Dermis microvascular lymphatic vessel endothelial cell (primary cell): ENCODE measurements around the gene CREB3L4. TPM values are rescaled to one million over a fixed set of nuclear protein-coding genes. Genes with fewer than 3 reads are reported as not detected.

Source experiments
- DNase-seq, 2 donors: peaks; one replicate each; pipeline versions ENCODE4 v3.0.0 to v3.0.0-alpha.2; 2010; ENCODE audit warnings: low read depth in 2 of 2
- total RNA-seq: library from RNA; depleted of rRNA; stranded (reverse); fragments of >200 nt; gene quantifications from 2 replicates; pipeline ENCODE4 v1.2.1, GENCODE V29; 2014

Gene CREB3L4
- total RNA-seq, 1 donor from 2014 or later, result 8.7 TPM

DNA sequence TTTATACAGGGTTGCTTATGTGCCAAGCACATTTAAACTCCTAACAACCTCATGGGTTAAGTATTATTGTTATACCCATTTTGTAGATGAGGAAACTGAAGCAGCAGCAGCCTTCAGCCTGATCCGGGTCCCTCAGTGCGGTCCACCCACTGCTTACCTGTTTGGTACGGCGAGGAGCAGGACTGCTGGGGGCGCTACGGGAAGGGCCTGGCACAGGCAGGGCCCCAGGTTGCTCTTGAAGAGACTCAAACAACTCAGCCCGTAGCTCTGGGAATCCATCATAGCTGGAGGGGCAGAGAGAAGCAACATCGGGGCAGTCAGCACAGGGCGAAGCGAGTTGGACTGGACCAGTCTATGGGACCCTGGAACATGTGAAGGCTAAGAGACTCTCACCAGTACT, 30.4 kb upstream of the CREB3L4 start:
- no peak for DNase-seq

GRCh38 chr1:153938996-153939395, 28.7 kb upstream of the CREB3L4 start:
- DNase-seq, result no peak

DNA sequence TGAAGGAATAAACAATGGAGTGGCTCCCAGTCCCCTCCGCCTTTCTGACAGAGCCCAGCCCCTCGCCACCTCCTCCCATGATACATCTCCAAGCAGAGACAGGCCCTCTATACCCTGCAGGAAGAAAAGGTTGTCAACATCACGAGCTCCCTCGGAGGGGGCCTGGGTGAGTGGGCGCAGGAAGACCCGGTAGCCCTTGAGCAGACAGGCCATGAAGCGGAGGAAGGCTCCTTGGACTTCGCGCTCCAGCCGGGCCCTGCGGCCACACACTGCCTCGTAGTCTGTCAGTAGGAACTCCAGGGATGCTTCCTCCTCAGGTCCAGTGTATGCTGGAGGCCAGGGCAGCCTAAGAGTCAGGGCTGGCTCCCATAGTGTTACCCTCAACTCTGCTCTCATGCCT, 28.2 kb upstream of the CREB3L4 start:
- no peak for DNase-seq

DNA sequence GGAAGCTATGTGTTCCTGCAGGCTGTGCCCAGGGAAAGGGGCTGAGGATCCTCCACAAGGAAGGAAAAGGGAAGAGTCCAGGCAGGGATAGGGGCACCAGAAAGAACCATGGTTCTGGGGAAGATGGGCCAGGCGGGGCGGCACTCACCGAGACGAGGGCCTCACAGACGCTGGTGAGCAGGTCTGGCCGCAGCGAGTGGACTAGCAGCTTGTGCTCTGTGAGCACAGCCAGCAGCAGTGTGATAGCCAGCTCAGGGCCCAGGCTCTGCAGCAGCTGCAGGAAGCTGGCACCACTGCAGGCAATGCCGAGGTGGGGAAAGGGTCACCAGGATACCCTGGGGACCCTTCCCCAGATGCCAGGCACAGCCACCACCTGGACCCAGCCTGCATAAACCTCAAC, 26.9 kb upstream of the CREB3L4 start:
- DNase-seq, result no peak

- no peak for DNase-seq
Observed at GRCh38 chr1:153941826-153942725, 25.6 kb upstream of the CREB3L4 start.

DNA sequence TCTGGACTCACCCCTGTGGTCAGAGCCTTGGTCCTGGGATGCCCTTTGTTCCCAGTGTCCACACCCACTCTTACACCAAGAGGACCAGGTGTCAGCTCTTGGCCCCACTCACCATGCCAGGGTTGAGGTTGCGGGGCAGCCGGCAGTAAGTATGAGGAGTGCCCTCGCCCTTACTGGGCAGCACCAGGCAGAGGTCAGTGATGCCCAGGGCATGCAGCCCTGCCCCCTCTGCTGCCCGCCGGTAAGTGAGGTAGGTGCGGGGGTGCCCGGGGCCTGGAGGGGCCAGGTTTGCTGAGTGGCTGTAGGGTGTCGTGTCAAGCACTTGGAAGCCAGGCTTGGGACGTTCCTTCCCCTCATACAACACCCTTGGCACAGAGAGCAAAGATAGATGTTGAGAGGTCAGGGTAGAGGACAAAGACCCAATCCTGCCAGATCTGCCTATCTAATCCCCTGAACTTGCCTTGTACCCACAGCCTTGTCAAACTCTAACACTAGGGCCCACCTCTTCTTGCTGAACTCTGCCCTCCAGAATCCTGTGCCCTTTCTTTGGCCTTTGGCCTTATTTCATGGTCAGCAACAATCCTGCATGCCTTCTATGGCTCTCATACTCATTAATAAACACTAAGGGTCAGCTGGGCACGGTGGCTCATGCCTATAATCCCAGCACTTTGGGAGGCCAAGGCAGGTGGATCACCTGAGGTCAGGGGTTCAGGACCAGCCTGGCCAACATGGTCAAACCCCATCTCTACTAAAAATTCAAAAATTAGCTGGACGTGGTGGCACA, 24.7 kb upstream of the CREB3L4 start:
- no peak for DNase-seq

- no peak for DNase-seq
Observed at GRCh38 chr1:153944005-153944826, 23.5 kb upstream of the CREB3L4 start.

DNA sequence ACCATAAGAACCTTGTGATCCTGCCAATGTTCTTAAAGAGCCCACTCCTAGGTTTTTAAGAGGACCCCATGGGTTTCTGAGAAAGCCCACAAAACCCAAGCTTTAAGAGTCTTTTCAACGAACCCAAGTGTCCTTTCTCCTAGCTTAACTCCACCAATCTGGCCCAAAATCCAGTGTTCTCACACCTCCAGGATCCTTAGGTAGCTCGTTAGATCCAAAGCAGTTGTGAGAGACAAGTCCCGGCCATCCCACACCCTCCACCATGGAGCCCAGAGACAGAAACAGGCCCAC, 22.9 kb upstream of the CREB3L4 start:
- no peak for DNase-seq

DNA sequence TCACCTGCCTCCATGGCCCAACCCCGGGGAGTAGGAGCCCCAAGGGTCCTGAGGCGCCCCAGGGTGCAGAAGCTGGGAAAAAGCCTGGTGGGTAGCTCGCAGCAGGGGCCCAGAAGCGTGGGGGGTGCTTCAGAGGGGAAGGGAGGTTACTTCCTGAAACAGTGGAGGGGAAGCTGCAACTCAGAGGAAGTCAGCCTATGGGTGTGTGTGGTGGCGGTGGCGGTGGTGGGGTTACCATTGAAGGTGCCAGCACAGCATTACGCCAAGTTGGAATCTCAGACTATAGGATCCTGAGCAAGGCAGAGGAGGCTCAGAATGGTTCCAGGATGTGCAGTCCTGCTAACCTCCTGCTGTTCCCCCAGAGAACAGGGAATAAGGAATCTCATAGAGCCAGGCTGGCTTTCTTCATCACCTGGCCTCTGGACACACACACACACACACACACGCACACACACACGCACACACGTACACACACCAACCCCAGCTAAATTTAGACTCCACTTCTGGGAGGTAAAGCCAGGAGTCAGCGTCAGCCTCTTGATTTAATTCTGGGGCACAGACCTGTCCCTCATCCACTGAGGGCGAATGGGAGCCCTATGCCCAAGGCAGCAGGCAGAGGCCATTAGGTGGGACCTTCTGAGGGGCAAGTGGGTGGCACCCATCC, 22.4 kb upstream of the CREB3L4 start:
- DNase-seq, result peak; percentile 36 to 53

DNA sequence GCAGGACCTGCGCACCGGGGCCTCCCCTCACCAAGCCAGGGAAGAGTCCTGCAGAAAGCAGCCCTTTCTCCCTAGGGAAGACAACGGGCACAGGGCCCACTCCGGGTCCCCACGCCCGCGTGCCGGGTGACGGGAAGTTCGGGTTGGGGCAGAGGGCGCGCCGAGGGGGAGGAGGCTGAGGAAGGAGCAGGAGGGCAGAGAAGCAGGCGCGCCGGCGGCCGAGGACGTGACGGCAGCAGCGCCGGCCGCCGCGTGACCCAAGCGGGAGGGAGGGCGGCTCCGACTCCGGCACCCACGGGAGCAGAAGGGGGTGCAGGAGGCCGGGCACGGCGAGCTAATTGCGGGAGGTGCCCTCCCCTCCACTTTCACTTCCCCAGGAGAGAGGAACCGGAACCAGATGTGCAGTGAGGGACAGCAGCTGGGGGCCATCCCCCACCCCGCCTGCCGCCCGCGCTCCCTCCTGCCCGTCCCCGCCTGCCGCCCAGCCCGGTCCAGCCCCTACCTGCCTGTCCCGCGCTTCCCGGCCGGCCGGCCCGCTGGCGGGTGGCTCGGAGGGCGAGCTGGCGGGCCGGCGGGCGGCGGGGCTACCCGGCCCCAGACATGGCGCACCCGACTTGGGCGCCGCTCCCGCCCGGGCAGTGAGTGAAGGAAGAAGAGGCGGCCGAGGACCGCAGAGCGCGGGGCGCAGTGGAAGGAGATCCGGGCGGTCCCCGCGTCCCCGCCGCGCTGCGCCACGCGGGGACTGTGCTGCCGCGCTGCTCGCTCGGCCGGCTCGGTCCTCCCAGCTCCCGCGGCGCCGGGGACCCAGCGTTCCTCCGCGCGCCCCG, 21.7 kb upstream of the CREB3L4 start:
- DNase-seq, result peak; percentile 56 to 83

GRCh38 chr1:153946622-153947241, 21.0 kb upstream of the CREB3L4 start, which contains the start of gene DENND4B:
DENND4B (minus strand) TSS chr1:153946718; CDS start chr1:153944374, 2,344 bp downstream.
- DNase-seq, result peak; percentile 46 to 85

- DNase-seq, result no peak
Observed at GRCh38 chr1:153951183-153951582, 16.5 kb upstream of the CREB3L4 start.

GRCh38 chr1:153951801-153952200, 15.9 kb upstream of the CREB3L4 start:
- DNase-seq, result no peak

- no peak for DNase-seq
Observed at GRCh38 chr1:153953859-153954365, 13.8 kb upstream of the CREB3L4 start.

- DNase-seq, result no peak
Observed at GRCh38 chr1:153954826-153955225, 12.9 kb upstream of the CREB3L4 start.

DNA sequence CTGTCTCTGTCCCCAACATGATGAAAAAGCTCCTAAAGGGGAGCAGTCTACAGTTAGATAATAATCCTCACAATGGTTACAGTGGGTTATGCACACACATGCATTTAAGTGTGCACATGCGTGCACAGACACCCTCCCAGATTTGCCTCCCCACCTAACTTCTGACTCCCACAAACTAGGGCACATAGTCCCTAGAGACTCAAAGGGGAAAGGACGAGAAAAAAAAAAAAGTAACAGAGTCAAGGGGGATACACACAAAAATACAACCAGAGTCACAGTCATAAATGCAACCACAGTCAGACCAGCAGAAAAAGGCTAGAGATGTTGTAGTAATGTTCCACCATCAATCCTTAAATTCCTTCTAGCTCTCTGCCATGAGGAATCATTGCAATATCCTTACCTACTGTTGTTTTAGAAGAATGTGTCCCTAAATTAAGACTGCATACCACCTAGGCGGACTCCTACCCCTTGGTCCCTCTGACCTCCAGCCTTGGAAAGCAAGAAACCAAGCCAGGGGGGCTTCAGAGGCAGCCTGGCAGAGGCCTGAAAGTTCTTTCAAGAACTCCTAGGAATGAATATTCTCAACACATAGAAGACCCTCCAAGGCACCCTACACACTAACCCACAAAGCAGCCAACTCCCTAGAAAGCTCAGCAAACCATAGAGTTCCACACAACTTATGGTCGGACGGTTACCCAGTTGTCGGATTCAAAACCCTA, 10.5 kb upstream of the CREB3L4 start:
- DNase-seq, result no peak

GRCh38 chr1:153957744-153958110, 10.0 kb upstream of the CREB3L4 start:
- DNase-seq, result peak in 1 of 2 donors; percentile 14

DNA sequence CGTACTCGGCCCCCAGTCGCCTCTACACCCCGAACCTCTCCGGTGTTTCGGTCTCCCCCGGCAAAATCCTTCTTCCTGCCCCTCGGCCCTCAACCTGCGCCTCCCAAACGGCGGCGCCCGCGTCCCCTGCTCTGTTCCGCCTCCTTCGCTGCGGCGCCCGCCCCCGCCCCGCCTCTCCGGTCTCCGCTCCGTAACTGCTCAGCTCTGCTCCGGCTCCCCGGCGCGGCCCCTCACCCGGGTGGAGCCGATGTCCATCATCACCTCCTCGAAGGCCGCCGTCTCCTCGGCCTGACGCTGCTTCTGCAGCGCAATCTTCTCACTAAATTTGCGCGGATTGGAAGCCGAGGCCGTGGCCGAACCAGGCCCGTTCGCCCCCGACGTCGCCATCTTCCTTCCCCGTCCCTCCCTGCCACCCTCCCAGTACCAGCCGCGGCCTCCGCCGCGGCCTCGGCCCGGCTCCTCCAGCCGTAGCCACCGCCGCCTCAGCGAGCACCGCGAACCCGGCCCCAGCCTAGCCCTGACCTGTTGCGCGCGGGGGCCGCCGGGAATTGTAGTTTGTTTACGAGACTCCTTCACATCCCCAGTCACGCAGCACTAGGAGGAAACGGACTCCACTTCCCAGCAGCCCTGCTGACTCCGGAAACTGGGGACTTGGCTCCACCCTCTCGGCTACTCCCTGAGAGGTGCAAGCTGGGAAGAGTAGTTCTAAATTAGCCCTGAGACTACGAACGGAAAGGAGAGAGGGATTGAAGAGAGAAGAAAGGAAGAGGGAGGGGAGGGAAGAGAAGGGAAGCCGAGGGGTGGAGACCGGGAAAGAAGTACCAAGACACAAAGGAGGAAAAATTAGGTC, 9.4 kb upstream of the CREB3L4 start, which contains the start of gene CRTC2:
TSS of gene CRTC2 (minus strand) at position 502 of the 850 bp plus-strand sequence. CDS start at position 387, 115 bp downstream.
- DNase-seq, result peak; percentile 92 to 98
